H1 (cell line): ENCODE measurements around the gene FADD. TPM values are rescaled to one million over a fixed set of nuclear protein-coding genes. Genes with fewer than 3 reads are reported as not detected.
A peak's percentile ranks its signal among the peaks of the same experiment; 100 is the strongest.

ENCODE experiments used
- CTCF ChIA-PET: fragments of 300-600 bp; sonication (Branson Sonifier 250); formaldehyde crosslinking; loops from one replicate; lab custom pipeline; 2021; ENCODE audit not compliant: partially characterized antibody; lab: Charles Lee
- POLR2A ChIA-PET: fragments of 300-600 bp; sonication (Branson Sonifier 250); formaldehyde crosslinking; loops from one replicate; lab custom pipeline; 2021; ENCODE audit warnings: inconsistent platforms; ENCODE audit not compliant: partially characterized antibody; lab: Charles Lee
- DNase-seq, 2 experiments: peaks; one replicate each; pipeline versions ENCODE4 v3.0.0 to v3.0.0-alpha.2; 2010 to 2022; ENCODE audit warnings: low spot score in 2 of 2, low read depth in 1 of 2, mixed read lengths in 1 of 2
- FAIRE-seq: peaks from 2 replicates; lab custom pipeline; 2011; peaks lifted over from hg19 to GRCh38; lab: Jason Lieb, UNC
- H2AFZ ChIP-seq: 2 replicates; pipeline ENCODE4 v1.8.1; 2012; ENCODE audit warnings: low read length, inconsistent platforms
- H2AK5ac ChIP-seq: 2 replicates; pipeline ENCODE4 v1.6.1; 2013; ENCODE audit warnings: low read depth, low read length
- H2BK120ac ChIP-seq: replicated peaks from 2 replicates; pipeline ENCODE3; 2013; ENCODE audit warnings: low read depth, low read length, inconsistent platforms
- H2BK12ac ChIP-seq: 2 replicates; pipeline ENCODE4 v1.6.1; 2013; ENCODE audit warnings: low read depth, low read length
- H2BK15ac ChIP-seq: 2 replicates; pipeline ENCODE4 v1.6.1; 2013; ENCODE audit warnings: low read length
- H2BK20ac ChIP-seq: 2 replicates; pipeline ENCODE4 v1.6.1; 2013; ENCODE audit warnings: low read length
- H2BK5ac ChIP-seq: 2 replicates; pipeline ENCODE4 v1.6.1; 2013; ENCODE audit warnings: low read depth, low read length
- H3K14ac ChIP-seq: 2 replicates; pipeline ENCODE4 v1.6.1; 2013; ENCODE audit warnings: inconsistent platforms; ENCODE audit not compliant: insufficient read length
- H3K18ac ChIP-seq: 2 replicates; pipeline ENCODE4 v1.6.1; 2013; ENCODE audit warnings: low read length; ENCODE audit errors: extremely low read depth
- H3K23ac ChIP-seq: 2 replicates; pipeline ENCODE4 v1.6.1; 2013; ENCODE audit warnings: inconsistent platforms; ENCODE audit not compliant: insufficient read length
- H3K23me2 ChIP-seq: 2 replicates; pipeline ENCODE4 v1.6.1; 2013; ENCODE audit warnings: low read depth, low read length
- H3K27ac ChIP-seq: 2 replicates; pipeline ENCODE4 v1.6.1; 2011; ENCODE audit warnings: low read depth, low read length, inconsistent platforms
- H3K27me3 ChIP-seq, 4 experiments: replicated peaks in 1 of 4; 1 replicate in 1 of 4; 2 replicates in 3 of 4; pipeline versions ENCODE4 v1.6.1 to v1.8.1; 2011 to 2013; ENCODE audit warnings: low read length in 3 of 4, mild to moderate bottlenecking in 3 of 4, inconsistent platforms in 2 of 4, mixed read lengths in 2 of 4, moderate library complexity in 1 of 4; ENCODE audit not compliant: control insufficient read depth in 3 of 4, insufficient read depth in 3 of 4; ENCODE audit errors: extremely low read depth in 1 of 4
- H3K36me3 ChIP-seq, 4 experiments: 2 replicates each; pipeline versions ENCODE4 v1.6.1 to v1.8.1; 2011 to 2013; ENCODE audit warnings: mild to moderate bottlenecking in 4 of 4, low read length in 3 of 4, moderate library complexity in 2 of 4, control low read depth in 1 of 4, inconsistent platforms in 1 of 4; ENCODE audit not compliant: insufficient read depth in 4 of 4, control insufficient read depth in 2 of 4
- H3K4ac ChIP-seq: replicated peaks from 2 replicates; pipeline ENCODE3; 2013; ENCODE audit warnings: low read length, low read depth, mixed read lengths, inconsistent platforms; ENCODE audit not compliant: insufficient read length
- H3K4me1 ChIP-seq, 4 experiments: replicated peaks in 1 of 4; 1 replicate in 1 of 4; 2 replicates in 3 of 4; pipeline versions ENCODE4 v1.6.1 to v1.8.1; 2011 to 2013; ENCODE audit warnings: low read length in 3 of 4, inconsistent platforms in 2 of 4, mixed read lengths in 1 of 4; ENCODE audit not compliant: insufficient read depth in 4 of 4, control insufficient read depth in 3 of 4
- H3K4me2 ChIP-seq, 2 experiments: 2 replicates each; pipeline versions ENCODE4 v1.6.1 to v1.8.1; 2011 to 2013; ENCODE audit warnings: low read depth in 2 of 2, low read length in 2 of 2, control low read depth in 1 of 2, inconsistent platforms in 1 of 2, mild to moderate bottlenecking in 1 of 2; ENCODE audit not compliant: insufficient read depth in 1 of 2
- H3K4me3 ChIP-seq, 4 experiments: fragments of 200-600, 300-600 bp in 1 of 4; sonication (generic), shearing (Covaris generic), sonication (Bioruptor Twin) in 1 of 4; 2 replicates each; pipeline versions ENCODE4 v1.5.1 to v1.8.1; 2011 to 2016; ENCODE audit warnings: low read length in 4 of 4, low read depth in 3 of 4, control low read depth in 2 of 4, inconsistent platforms in 2 of 4, mild to moderate bottlenecking in 2 of 4, mixed read lengths in 1 of 4, moderate library complexity in 1 of 4; ENCODE audit not compliant: insufficient read depth in 2 of 4; ENCODE audit errors: extremely low read depth in 1 of 4
- H3K56ac ChIP-seq: replicated peaks from 2 replicates; pipeline ENCODE3; 2013; ENCODE audit warnings: low read depth, mild to moderate bottlenecking, mixed read lengths, low read length, inconsistent platforms; ENCODE audit not compliant: insufficient read length
- H3K79me1 ChIP-seq: 2 replicates; pipeline ENCODE4 v1.6.1; 2013; ENCODE audit warnings: low read depth, low read length, control low read depth
- H3K79me2 ChIP-seq, 2 experiments: 2 replicates each; pipeline versions ENCODE4 v1.6.1 to v1.8.1; 2012 to 2013; ENCODE audit warnings: low read length in 2 of 2, mild to moderate bottlenecking in 2 of 2, inconsistent platforms in 1 of 2; ENCODE audit not compliant: insufficient read depth in 2 of 2, control insufficient read depth in 1 of 2
- H3K9ac ChIP-seq, 4 experiments: replicated peaks in 1 of 4; 1 replicate in 1 of 4; 2 replicates in 3 of 4; pipeline versions ENCODE4 v1.6.1 to v1.8.1; 2011 to 2013; ENCODE audit warnings: low read depth in 3 of 4, low read length in 3 of 4, control low read depth in 2 of 4, mild to moderate bottlenecking in 2 of 4, moderate library complexity in 2 of 4, inconsistent platforms in 1 of 4; ENCODE audit errors: extremely low read depth in 1 of 4
- H3K9me3 ChIP-seq, 2 experiments: 2 replicates each; pipeline versions ENCODE4 v1.6.1 to v1.8.1; 2012 to 2013; ENCODE audit warnings: mild to moderate bottlenecking in 2 of 2, moderate library complexity in 2 of 2, control low read depth in 1 of 2, inconsistent platforms in 1 of 2, low read depth in 1 of 2, low read length in 1 of 2, mixed read lengths in 1 of 2; ENCODE audit not compliant: insufficient read depth in 2 of 2
- H4K20me1 ChIP-seq, 2 experiments: replicated peaks in 1 of 2; 2 replicates each; pipeline versions ENCODE3 to v1.8.1; 2011 to 2013; ENCODE audit warnings: inconsistent platforms in 2 of 2, low read length in 2 of 2, mild to moderate bottlenecking in 1 of 2; ENCODE audit not compliant: insufficient read depth in 2 of 2, control insufficient read depth in 1 of 2
- H4K5ac ChIP-seq: 2 replicates; pipeline ENCODE4 v1.6.1; 2013; ENCODE audit warnings: low read length, low read depth, mixed read lengths, inconsistent platforms; ENCODE audit not compliant: insufficient read length
- H4K8ac ChIP-seq: 2 replicates; pipeline ENCODE4 v1.8.0; 2013; ENCODE audit warnings: mild to moderate bottlenecking, moderate library complexity, low read length, inconsistent platforms; ENCODE audit not compliant: insufficient read depth; ENCODE audit errors: extremely low read depth
- H4K91ac ChIP-seq: replicated peaks from 2 replicates; pipeline ENCODE3; 2013; ENCODE audit warnings: low read length, mixed read lengths, inconsistent platforms; ENCODE audit not compliant: insufficient read length
- ASH2L ChIP-seq: fragments of 200-600, 300-600 bp; sonication (generic); IDR thresholded peaks from one replicate; pipeline ENCODE4 v1.7.1; 2017; ENCODE audit warnings: low read length
- BRCA1 ChIP-seq: IDR thresholded peaks from 2 replicates; pipeline ENCODE4 v1.6.1; 2012; ENCODE audit warnings: low read depth, low read length, improper control_type of control experiment
- CEBPB ChIP-seq: IDR thresholded peaks from 2 replicates; pipeline ENCODE4 v1.6.1; 2012; ENCODE audit warnings: low read depth, low read length
- CTCF ChIP-seq, 3 experiments: IDR thresholded peaks; 1 replicate in 2 of 3; 2 replicates in 1 of 3; pipeline versions ENCODE4 v1.5.1 to v1.6.1; 2011; ENCODE audit warnings: low read length in 3 of 3, mild to moderate bottlenecking in 3 of 3, inconsistent platforms in 2 of 3, low read depth in 1 of 3, moderate library complexity in 1 of 3; ENCODE audit not compliant: insufficient read depth in 1 of 3; ENCODE audit errors: control extremely low read depth in 1 of 3
- KDM4A ChIP-seq: IDR thresholded peaks from one replicate; pipeline ENCODE4 v1.7.1; 2012; ENCODE audit warnings: low read depth, mild to moderate bottlenecking, moderate library complexity, low read length, inconsistent platforms; ENCODE audit not compliant: severe bottlenecking
- MAX ChIP-seq: IDR thresholded peaks from 2 replicates; pipeline ENCODE4 v1.6.1; 2012; ENCODE audit warnings: inconsistent platforms
- SP4 ChIP-seq: IDR thresholded peaks from 2 replicates; pipeline ENCODE4 v1.6.1; 2012; ENCODE audit warnings: low read length, inconsistent platforms
- USF2 ChIP-seq: IDR thresholded peaks from 2 replicates; pipeline ENCODE4 v1.6.1; 2011; ENCODE audit warnings: low read length, improper control_type of control experiment
- YY1 ChIP-seq: IDR thresholded peaks from 2 replicates; pipeline ENCODE4 v1.6.1; 2011; ENCODE audit warnings: low read depth, mild to moderate bottlenecking, low read length
- WGBS, 2 experiments: shearing (Covaris generic) in 1 of 2; methylation state at CpG; one replicate each; pipeline versions ENCODE4 v1.1.6 to v1.1.7; 2013 to 2015; ENCODE audit warnings: low lambda C conversion rate in 2 of 2, mixed read lengths in 2 of 2, inconsistent platforms in 1 of 2, low coverage in 1 of 2, missing lambda C conversion rate in 1 of 2; ENCODE audit not compliant: insufficient replicate concordance in 2 of 2, insufficient coverage in 1 of 2, insufficient read length in 1 of 2; ENCODE audit errors: extremely low coverage in 1 of 2, missing lambda C conversion rate in 1 of 2; 5-methylcytosine and 5-hydroxymethylcytosine counted together
- polyA plus RNA-seq, 7 experiments: library from polyadenylated mRNA; depleted of rRNA in 3 of 7; stranded (reverse) in 5 of 7; unstranded in 2 of 7; fragments of >200 nt in 5 of 7; fragments of 200-250 nt in 2 of 7; gene quantifications; 1 replicate in 5 of 7; 2 replicates in 1 of 7; 4 replicates in 1 of 7; pipeline versions ENCODE4 v1.2.1 to v1.2.3, GENCODE V29; 2011 to 2013; ENCODE audit warnings: missing spikeins in 2 of 7, mixed read lengths in 2 of 7
- total RNA-seq: library from RNA; stranded (reverse); fragmentation: NEBNext Ultra II Directional; extraction: Animal tissue kit (Norgen Biotek cat#: 25700); gene quantifications from 2 replicates; pipeline ENCODE4 v1.2.1, GENCODE V29; 2021

Gene FADD
- total and polyA plus RNA-seq, 2 of the 8 experiments (the other 6 are each of a cell fraction or from before 2014, with no cell fraction given) = 29.0 to 43.9 TPM

GRCh38 chr11:70250876-70251658 is 48.0 kb downstream of the FADD start:
- H3K27me3 ChIP-seq = no peaks in the 10 kb centered on the region
- ChIA-PET POLR2A (no interaction called here), CTCF (no interaction called here)
- H3K9me3 ChIP-seq = no peaks in the 10 kb centered on the region
- H3K79me1 ChIP-seq = no peaks in the 10 kb centered on the region
- no peaks in the 10 kb centered on the region for H3K36me3 ChIP-seq
- H4K8ac ChIP-seq = no peak overlapping the region; the same call in 1 of the 2 replicates
- H3K56ac ChIP-seq = no peak overlapping the region
- no peak overlapping the region for H2BK5ac ChIP-seq
- no peak for DNase-seq
- H3K4me1 ChIP-seq = 0 out of 7 replicates have a peak, but pooled peaks cover 0 to 6% (median 0%) of the 10 kb centered on the region in 4 experiments
- H3K23ac ChIP-seq = no peak overlapping the region
- H3K4me2 ChIP-seq = no peak overlapping the region
- H2BK20ac ChIP-seq = no peak overlapping the region
- H2BK120ac ChIP-seq = no peak overlapping the region
- H3K9ac ChIP-seq = no peak overlapping the region
- H2BK15ac ChIP-seq = no peak overlapping the region; the same call in 1 of the 2 replicates
- no peak overlapping the region for H3K18ac ChIP-seq
- no peaks in the 10 kb centered on the region for H4K20me1 ChIP-seq
- no peak overlapping the region for H2BK12ac ChIP-seq
- H3K23me2 ChIP-seq = no peaks in the 10 kb centered on the region
- H3K14ac ChIP-seq = no peak overlapping the region
- no peak overlapping the region; the same call in 1 of the 2 replicates for H2AFZ ChIP-seq
- H4K91ac ChIP-seq = peak overlapping the region; percentile 34
- WGBS, 2 experiments = 87% methylated on average over 10 of the region's 16 CpGs; no CpG with 5 or more reads in 1 of the 2 experiments
- no peak for FAIRE-seq
- no peaks in the 10 kb centered on the region for H3K79me2 ChIP-seq
- H4K5ac ChIP-seq = no peak overlapping the region
- peak overlapping the region; percentile 65 for H3K4ac ChIP-seq
- H3K27ac ChIP-seq = no peak overlapping the region
- no peak overlapping the region for H3K4me3 ChIP-seq
- H2AK5ac ChIP-seq = no peak overlapping the region
- TF ChIP-seq SP4 = no peak
- no peak for TF ChIP-seq ASH2L
- TF ChIP-seq KDM4A = no peak
- no peak for TF ChIP-seq MAX
- no peak for TF ChIP-seq CTCF (IDR thresholded peaks at IDR 0.05; ENCODE audit: control extremely low read depth in 1 of 3, insufficient read depth in 1 of 3, low read depth in 1 of 3, low read length in 3 of 3)
- TF ChIP-seq YY1 = no peak
- no peak for TF ChIP-seq CEBPB
- TF ChIP-seq USF2 = no peak
- no peak for TF ChIP-seq BRCA1
